ENCODE data around the gene MRPS26.
"Not testable (repeated sequence)": the region's sequence is repeated elsewhere in the genome, so short reads cannot be mapped to it uniquely, and the experiment has no call there.

Gene MRPS26

GRCh38 chr20:3075315-3075714 lies 29.5 kb downstream of the MRPS26 start:
- DNase-seq = not testable (repeated sequence)

DNA sequence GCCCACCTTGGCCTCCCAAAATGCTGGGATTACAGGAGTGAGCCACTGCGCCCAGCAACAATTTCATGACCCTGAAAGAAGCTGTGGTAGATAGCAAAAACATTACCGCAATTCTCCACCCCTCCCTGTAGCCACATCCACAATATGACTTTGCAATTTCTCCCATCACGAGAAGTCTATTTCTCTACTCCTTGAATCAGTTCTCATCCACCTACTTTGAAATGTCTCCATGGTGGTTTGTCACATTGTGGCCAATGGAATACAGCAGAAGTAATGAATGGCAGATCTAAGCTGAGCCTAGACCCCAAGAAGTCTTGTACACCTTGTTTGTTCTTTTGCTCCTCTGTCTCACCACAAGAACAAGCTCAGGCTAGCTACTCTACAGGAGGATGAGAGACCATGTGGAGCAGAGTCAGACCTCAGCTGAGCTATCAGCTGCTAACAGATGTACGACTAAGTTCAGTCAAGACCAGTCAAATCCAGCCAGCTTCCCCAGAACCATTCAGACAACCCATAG lies 31.8 kb downstream of the MRPS26 start:
- no peak for DNase-seq

GRCh38 chr20:3080939-3081388 lies 35.1 kb downstream of the MRPS26 start:
- no peak for DNase-seq

GRCh38 chr20:3081641-3082040 lies 35.8 kb downstream of the MRPS26 start:
- no peak for DNase-seq

DNA sequence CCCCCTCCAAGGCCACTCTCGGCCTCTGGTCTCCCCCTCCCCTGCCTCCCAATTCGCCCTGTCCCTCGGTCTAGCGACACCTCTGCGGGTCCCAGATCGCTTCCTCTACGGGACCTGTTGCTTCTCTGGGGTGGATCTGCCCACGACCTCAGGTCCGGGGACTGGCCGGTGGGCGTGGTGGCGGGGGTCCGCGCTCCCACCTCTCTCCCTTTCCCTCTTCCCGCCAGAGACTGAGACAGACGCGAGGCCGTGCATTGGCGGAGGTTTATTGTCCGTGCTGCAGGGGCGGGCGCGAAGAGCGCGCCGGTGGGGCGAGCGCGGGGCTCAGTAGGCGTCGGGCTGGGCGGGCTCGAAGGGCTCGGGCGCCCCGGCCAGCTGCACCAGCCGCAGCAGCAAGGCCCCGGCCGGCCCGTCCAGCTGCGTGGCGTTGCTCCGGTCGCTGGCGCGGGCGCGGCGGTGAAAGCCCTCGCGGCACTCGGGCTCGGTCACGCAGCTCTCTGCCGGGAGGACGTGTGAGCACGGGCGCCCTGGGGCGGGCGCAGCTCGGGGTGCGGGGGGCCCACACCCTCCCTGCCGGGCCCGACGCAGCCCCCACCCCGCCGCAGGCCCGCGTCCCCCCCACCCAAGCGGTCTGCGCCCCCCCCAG lies 36.6 kb downstream of the MRPS26 start:
- no peak for DNase-seq

DNA sequence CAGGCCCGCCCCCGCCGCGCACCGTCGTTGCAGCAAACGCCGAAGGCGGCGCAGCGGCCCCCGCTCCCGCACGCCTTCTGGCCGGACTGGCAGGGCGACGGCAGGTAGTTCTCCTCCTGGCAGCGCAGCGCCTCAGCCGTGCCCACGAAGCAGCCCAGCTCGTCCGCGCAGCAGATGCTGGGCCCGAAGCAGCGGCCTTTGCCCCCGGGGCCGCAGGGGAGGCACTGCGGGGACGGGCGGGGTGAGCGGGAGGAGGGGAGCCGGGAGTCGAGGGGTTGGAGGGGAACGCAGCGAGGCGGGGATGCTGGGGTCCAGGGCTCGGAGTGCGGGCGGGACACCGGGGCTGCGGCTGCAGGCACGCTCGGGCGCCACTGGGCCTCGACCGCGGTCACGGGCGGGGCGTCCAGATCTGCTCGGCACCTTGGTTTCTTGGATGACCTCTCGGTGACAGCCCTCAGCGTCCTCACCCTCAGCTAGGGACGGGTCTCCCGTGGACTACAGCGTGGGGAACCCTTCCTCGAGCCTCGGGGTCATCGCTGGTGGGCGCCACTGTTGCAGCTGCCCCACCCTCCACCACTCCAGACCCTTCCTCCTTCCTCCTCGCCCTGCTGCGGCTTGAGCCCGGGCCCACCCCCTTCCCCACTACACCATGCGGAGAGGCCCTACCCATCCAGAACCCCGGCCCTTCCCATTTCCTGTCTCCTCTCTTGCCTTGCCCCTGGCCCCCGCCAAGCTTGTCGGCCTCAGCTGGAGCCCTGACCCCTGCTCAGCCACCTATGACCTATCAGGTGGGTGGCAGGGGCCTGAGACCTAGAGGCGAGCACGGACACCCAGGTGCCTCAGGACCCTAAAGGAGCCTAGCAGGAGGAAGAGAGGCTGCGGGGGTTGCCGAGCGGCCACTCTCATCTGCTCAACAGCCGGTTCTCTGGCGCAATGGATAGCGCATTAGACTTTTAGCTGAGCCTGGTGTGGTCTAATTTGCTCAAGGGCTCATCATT lies 37.4 kb downstream of the MRPS26 start:
- no peak for DNase-seq

DNA sequence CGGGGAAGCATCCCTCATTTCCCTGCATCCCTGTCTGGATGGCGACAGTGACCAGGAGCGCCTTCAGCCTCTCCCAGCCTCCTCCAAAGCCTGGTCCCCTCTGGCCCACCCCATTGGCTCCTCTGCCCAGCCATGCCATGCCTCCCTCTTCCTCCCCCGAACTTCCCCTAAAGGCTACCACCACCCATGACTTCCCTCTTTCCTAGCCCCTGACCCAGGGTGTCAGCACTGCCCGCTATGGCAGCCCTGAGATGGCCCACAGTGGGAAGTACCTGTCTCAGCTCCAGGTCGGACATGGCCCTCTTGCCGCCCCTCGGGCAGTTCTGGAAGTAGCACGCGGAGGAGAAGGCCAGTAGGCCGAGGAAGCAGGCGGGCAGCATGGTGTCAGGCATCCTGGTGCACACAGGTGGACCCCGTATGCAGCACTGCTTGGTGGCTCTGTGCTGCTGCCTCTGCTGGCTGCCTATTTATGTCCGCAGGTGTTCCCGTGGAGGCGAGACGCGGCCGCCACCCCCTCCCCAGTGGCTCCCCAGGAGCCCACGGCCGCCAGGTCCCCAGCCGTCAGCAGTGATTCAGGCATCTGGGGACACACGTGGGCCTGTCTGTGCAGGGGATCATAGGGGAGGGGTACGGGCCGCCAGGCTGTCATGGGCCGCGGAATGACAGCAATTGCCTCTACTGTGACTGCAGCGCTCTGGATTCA lies 38.6 kb downstream of the MRPS26 start, which contains the start of gene AVP:
AVP (minus strand) TSS at position 442 of the 703 bp plus-strand sequence; CDS start at position 392, 50 bp downstream.
- no peak for DNase-seq

GRCh38 chr20:3084986-3085360 lies 39.1 kb downstream of the MRPS26 start:
- DNase-seq = no peak

DNA sequence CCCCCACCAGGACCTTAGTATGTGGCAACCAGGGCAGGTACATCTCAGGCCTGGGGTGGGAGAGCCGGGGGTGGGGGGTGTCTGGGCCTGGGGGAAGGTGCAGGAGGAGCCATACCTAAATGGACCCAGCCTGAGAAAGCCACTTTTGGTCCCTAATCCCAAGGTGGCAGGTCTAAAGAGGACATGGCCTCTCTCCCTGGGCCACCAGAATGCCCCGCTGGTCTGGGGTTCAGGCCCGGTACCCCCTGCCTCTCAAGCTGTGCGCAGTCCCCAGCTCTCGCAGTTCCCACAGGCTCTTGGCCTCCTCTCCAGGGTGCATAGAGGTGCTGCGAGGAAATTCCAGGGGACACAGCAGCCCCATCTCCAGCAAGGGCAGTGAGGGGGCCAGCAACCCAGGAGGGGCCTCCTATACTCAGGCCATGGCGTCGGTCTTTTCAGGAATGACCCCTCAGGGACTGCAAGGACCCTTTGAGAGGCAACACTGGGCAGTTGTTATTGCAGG lies 39.8 kb downstream of the MRPS26 start:
- DNase-seq = no peak

DNA sequence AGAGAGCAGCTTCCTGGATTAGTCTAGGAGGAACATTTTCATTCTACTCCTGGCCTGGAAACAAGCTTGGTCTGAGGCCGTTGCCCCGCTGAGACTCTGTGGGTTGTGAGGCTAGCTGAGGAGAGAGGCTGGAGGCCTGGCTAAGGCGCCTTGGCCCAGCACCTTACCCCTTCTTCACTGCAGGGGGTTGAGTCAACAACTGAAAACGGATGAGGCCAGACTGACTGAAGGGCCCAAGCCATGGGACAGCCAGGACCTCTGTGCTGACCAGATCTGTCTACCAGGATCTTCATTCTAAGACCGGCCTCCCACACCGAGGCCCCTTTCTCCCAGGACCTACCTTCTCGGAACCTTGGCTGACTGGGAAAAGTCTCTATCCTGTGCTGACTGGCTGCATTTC lies 42.2 kb downstream of the MRPS26 start:
- no peak for DNase-seq

DNA sequence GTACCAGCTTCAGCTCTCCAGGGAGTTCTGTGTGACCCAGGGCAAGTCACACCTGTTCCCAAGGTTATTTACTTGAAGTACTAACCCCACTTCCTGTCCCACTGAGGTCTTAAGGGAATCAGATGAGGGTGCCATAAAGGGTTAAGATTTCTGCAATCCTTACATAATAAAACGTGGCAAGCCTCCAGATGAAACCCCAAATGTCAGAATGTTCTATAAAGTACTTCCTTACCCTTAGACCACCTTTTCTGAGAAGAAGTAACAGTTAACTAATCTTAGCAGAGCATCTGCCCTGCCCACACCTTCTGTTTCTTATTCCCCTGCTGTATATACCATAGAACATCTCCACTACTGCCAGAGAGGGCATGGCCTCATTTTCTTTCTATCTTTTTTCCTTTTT lies 44.7 kb downstream of the MRPS26 start:
- no peak for DNase-seq

DNA sequence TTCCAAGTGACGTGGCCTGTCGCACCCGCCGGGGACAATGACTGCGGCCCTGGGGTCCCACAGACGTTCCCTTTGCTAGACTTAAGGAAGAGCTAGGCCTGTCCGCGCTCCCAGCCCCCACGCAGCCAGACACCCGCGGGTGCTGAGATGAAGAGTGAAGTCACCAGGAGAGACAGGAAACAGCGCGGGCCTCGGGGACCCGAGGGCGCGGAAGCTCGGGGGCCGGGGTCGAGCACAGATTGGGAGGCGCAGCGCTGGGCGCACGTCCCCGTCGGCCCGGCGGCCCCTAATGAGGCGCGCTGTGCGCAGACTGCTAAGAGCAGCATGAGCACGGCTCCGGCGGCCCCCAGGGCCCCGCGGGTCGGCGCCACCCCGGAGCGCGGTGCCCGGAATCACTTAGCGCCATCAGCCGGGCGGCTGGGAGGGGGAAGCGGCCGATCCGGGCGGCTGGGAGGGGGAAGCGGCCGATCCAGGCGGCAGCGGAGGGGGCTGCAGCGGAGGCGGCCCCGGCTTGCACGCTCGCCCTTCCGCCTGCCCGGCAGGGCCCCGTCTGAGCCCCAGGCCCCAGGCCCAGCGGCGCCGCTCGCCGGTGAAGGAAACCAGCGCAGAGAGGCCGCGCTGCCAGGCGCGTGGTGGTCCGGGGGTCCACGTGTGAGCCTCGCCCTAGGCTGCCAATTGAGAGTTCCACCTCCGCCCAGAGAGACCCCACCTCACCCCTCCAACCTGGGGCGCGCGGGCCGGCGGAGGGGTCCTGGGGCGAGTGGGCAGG lies 46.9 kb downstream of the MRPS26 start:
- peak; percentile 34 for DNase-seq

DNA sequence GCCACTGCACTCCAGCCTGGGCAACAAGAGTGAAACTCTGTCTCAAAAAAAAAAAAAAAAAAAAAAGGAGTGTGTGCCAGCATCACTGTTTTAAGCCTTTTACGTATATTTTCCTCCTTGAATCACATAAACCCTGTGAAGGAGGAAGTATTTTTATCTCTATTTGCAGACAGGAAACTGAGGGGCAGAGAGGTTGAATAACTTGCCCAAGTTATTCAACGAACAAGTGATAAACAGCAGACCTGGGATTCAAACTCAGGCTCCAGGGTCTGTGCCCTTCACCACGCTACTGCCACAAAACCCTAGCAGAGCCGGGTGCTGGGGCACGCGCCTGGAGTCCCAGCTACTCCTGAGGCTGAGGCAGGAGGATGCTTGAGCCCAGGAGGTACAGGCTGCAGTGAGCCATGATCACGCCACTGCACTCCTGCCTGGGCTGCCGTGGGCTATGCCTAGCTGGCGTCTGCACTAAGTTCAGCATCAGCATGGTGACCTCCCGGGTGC lies 48.1 kb downstream of the MRPS26 start:
- DNase-seq = peak; percentile 54

DNA sequence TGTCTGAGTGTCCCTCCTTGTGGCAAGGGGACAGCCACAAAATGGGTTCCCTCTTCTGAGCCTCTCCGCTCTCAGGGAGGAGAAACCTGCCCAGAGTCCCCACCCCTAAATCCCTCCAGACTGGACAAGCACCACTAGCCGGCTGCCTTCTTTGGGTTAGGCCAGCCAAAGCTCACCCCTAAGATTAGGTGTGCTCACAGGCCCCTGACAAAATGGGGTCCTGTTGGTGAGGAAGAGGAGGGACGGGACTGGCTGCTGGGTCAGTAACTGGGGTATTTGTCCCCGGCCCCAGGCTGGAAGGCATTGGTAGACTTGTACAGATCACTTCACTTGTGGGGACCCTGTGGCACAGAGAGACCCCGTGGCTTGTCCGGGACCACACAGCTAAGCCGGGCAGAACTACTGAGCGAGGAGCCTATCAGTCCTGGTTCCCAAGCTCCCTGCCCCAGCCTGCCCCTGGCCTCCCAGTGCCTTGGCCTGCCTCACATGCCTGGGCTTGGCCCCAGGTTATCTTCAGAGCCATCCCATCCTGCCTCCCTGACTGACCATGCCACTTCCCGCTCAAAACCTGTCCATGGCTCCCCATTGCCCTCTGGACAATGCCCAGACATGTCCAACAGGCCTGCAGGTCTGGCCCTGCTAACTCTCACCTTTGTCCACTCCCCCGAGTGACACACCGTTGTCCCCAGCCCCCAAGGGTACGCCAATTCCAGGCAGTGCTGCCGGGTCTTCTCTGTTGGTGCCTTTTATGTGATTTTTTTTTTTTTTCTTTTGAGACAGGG lies 49.2 kb downstream of the MRPS26 start:
- DNase-seq = no peak
